ENCODE data around the gene SIRPD.
"Not testable (repeated sequence)": the region's sequence is repeated elsewhere in the genome, so short reads cannot be mapped to it uniquely, and the experiment has no call there.

The SIRPD gene

GRCh38 chr20:1557605-1558004 is at the start of gene SIRPD:
SIRPD (minus strand) TSS chr20:1557705; CDS start chr20:1557653, 52 bp downstream.
- no peak for DNase-seq

GRCh38 chr20:1600736-1601135 is 43.2 kb upstream of the SIRPD start:
- no peak for DNase-seq

GRCh38 chr20:1595333-1595732 is 37.8 kb upstream of the SIRPD start:
- no peak for DNase-seq

GRCh38 chr20:1588533-1589460 is 31.3 kb upstream of the SIRPD start:
- DNase-seq = no peak

GRCh38 chr20:1587781-1588532 is 30.5 kb upstream of the SIRPD start:
- DNase-seq = no peak

- DNase-seq = no peak
Measured at GRCh38 chr20:1579488-1579887, 22.0 kb upstream of the SIRPD start.

GRCh38 chr20:1577906-1578305 is 20.4 kb upstream of the SIRPD start:
- no peak for DNase-seq

GRCh38 chr20:1577313-1577712 is 19.8 kb upstream of the SIRPD start:
- DNase-seq = not testable (repeated sequence)

- no peak for DNase-seq
Measured at GRCh38 chr20:1576641-1577040, 19.1 kb upstream of the SIRPD start.

GRCh38 chr20:1576003-1576402 is 18.5 kb upstream of the SIRPD start:
- DNase-seq = not testable (repeated sequence)

GRCh38 chr20:1571583-1571982 is 14.1 kb upstream of the SIRPD start:
- DNase-seq = not testable (repeated sequence)

GRCh38 chr20:1569415-1569881 is 11.9 kb upstream of the SIRPD start:
- no peak for DNase-seq

GRCh38 chr20:1568163-1568490 is 10.6 kb upstream of the SIRPD start:
- no peak for DNase-seq

- no peak for DNase-seq
Measured at GRCh38 chr20:1567392-1568162, 10.1 kb upstream of the SIRPD start.

- no peak for DNase-seq
Measured at GRCh38 chr20:1566701-1567100, 9.2 kb upstream of the SIRPD start.

GRCh38 chr20:1565461-1565860 is 8.0 kb upstream of the SIRPD start:
- no peak for DNase-seq

- DNase-seq = no peak
Measured at GRCh38 chr20:1563598-1563997, 6.1 kb upstream of the SIRPD start.

GRCh38 chr20:1562622-1563021 is 5.1 kb upstream of the SIRPD start:
- DNase-seq = no peak

- DNase-seq = no peak
Measured at GRCh38 chr20:1561350-1561749, 3.8 kb upstream of the SIRPD start.

- DNase-seq = no peak
Measured at GRCh38 chr20:1555952-1556351, 1.6 kb downstream of the SIRPD start.

- no peak for DNase-seq
Measured at GRCh38 chr20:1539816-1540419, 17.6 kb downstream of the SIRPD start.

GRCh38 chr20:1538655-1539054 is 18.9 kb downstream of the SIRPD start:
- DNase-seq = no peak

- no peak for DNase-seq
Measured at GRCh38 chr20:1537731-1538058, 19.8 kb downstream of the SIRPD start.
